Keratinocyte (primary cell): Measurements from ENCODE around the gene SLC9A7.

Source experiments
- CTCF ChIP-seq, 3 experiments: IDR thresholded peaks in 1 of 3; conservative IDR thresholded peaks in 1 of 3; optimal IDR thresholded peaks in 1 of 3; 2 replicates in 2 of 3; 3 replicates in 1 of 3; pipeline versions ENCODE3 to v1.5.1; 2011; ENCODE audit warnings: low read length in 3 of 3, mild to moderate bottlenecking in 3 of 3, moderate library complexity in 2 of 3, control low read depth in 1 of 3, inconsistent platforms in 1 of 3; ENCODE audit not compliant: insufficient read depth in 2 of 3; ENCODE audit errors: extremely low read depth in 1 of 3
- EZH2 ChIP-seq: IDR thresholded peaks from one replicate; pipeline ENCODE4 v1.6.1; 2012; ENCODE audit warnings: inconsistent platforms, mild to moderate bottlenecking, low read length, moderate library complexity

GRCh38 chrX:46758163-46758955 lies 559 bp downstream of the SLC9A7 start:
- TF ChIP-seq CTCF (optimal IDR thresholded peaks at IDR 0.05 in 1 of 3, IDR thresholded peaks at IDR 0.05 in 1 of 3, conservative IDR thresholded peaks at IDR 0.05 in 1 of 3; ENCODE audit: extremely low read depth in 1 of 3, insufficient read depth in 2 of 3, low read length in 3 of 3) (no peak), EZH2 (no peak)
